Activated CD8-positive, alpha-beta memory T cell treated with anti-CD3 and anti-CD28 coated beads for 4 hours (primary cell): ENCODE data around the gene MAP4K1.

Source experiments
- DNase-seq, 2 donors: peaks; one replicate each; pipeline ENCODE4 v3.0.0-alpha.2; 2020; ENCODE audit warnings: low read depth in 2 of 2

Gene MAP4K1

DNA sequence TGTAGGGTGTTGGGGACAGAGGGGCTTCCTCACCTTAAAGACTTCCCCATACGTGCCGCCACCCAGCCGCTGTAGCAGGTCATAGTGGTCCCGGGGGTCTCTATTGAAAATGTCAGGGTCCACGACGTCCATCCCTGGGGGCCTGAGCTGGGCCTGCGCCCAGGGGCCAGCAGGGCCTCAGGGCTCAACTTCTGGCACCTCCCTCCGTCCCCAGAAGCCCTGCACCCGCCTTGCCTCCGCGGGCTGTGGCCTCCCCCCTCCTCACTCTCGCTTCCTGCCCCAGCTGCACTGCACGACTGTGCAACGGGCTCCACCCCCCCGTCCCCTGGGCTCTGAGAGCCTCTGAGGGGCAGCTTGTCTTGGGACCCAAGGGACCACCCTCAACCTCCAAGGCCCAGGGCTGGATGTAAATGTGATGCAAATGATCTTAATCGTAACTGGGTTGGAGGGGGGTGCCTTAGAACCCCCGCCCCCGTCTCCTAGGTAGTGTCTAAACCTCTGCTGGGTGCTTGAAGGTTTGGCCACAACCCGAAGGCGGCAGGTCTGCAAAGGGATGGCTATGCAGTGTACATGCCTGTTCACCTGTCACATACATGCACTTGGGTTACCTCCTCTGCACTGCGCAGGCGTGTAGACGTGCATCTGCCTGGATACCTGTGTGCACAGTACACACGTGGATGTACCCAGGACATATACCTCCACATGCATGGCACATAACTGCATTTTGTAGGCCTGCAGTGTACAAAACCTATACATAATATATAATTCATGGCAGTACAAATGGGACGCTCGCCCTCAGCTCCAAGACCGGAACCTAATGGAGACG is at the start of gene MAP4K1:
TSS of gene MAP4K1 (minus strand) at position 190 of the 826 bp plus-strand sequence. CDS start at position 132, 58 bp downstream.
- peak; percentile 30 to 45 for DNase-seq

DNA sequence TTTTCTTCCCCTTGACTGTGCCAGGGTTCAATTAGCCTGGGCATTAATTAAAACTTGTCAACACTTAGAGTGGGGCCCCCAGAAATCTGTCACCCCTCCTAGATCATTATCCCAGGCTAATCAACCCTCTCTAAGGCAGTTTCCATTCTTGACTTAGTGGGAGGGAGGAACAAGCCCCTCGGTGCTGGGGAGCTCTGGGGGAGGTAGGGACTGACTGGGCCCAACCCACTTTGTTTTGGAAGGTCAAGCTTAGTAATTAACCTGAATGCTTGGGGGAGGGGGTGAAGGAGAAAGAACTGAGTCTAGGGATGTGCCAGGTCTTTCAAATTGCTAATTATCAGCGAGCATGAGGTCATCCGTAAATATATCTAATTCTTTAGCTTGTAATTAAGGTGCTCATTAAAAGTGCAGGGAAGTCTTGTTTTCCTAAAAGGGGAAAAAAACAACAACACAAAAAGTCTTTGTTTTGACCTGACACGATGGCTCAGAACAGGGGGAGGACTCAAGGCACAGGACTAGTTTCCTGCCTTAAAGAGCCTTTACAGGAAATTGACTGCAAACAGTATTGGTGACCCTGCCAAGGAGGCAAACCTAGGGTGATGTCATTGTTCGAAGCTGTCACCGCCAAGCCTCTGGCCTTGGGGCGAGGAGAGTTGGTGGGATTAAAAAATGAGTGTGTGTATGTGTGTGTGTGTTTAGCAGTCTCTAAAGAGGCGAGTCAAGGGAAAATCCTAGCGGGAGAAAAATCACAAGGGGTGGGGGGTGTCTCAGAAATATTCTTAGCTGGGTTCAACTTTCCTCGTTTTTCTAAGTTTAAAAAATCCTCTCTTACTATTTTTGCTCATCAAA is 49.1 kb upstream of the MAP4K1 start:
- no peak for DNase-seq

- DNase-seq, result no peak
These were observed 48.4 kb upstream of the MAP4K1 start for GRCh38 chr19:38665950-38666662.

DNA sequence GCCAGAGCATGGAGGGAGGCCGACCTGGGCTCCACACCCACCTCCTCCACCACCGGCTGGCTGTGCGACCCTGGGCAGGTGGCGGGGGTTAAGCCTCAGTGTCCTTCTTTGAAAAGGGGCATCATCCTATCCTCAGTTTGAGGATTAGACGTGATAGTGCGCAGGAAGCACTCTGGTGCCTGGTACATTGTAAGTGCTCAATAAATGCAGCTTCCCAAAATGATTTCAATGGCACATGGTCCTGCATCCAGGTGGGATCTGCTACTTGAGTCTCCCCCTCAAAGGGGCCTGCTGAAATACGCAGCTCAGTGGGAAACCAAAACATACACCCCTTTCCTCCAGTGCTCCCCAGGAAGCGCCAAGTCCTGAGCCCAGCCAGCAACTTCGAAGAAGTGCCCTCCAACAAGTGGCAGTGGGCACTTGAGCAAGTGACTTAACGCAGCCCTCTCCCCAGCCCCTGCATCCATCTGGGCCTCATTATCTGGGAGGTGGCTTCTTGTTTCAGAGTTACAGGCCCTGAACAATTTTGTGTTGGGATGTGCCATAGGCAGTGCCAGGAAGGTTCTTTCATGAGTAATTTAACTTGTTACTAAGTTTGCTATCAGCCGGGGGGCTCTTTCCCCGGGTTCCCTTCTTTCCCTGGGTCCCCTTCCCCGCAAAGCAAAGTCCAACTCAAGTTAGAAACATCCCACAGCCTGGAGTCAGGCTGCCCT is 47.6 kb upstream of the MAP4K1 start:
- DNase-seq, result no peak

- DNase-seq, result no peak
These were observed 46.9 kb upstream of the MAP4K1 start for GRCh38 chr19:38664503-38665211.

GRCh38 chr19:38663957-38664502 is 46.3 kb upstream of the MAP4K1 start:
- DNase-seq, result no peak

GRCh38 chr19:38663156-38663651 is 45.5 kb upstream of the MAP4K1 start:
- no peak for DNase-seq

DNA sequence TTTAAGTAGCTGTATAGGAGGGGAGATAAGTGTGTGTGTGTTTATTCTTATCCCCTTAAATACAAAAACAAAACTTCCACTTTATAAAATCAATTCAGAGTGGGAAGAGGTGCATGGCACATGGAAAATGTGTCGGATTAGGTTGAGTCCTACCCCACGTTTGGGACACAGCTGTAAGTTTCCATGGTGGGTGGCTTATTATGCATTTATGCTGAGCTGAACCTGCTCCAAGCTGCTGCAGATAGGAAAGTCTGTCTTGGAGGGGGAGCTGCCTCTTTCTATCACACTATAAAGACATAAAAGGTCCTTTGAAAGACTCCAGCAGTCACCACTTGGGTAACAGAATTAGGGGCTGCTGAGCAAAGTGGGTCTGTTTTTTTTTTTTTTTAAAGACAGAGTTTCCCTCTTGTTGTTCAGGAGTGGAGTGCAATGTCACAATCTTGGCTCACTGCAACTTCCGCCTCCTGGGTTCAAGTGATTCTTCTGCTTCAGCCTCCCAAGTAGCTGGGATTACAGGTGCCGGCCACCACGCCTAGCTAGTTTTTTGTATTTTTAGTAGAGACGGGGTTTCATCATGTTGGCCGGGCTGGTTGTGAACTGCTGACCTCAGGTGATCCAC is 44.9 kb upstream of the MAP4K1 start:
- DNase-seq, result no peak

GRCh38 chr19:38661996-38662395 is 44.2 kb upstream of the MAP4K1 start:
- DNase-seq, result no peak

DNA sequence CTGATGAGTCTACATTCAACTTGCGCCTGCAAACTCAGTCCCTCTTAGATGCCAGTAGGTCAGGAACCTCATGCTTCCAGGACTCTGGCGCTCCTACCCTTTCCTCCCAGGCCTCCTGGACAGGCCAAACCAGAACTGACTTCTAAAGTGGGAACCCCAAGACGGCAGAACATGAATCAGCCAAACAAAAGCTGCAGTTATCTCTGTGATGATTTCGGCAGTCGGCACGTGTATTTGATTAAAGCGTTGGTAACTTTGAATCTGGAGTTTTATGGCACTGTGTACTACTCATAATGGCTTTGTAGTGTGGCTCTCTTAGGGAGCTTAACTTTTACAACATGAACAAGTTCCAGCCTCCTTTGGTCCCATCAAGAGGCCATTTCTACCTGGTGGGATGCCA is 43.4 kb upstream of the MAP4K1 start:
- no peak for DNase-seq

- no peak for DNase-seq
These were observed 43.0 kb upstream of the MAP4K1 start for GRCh38 chr19:38660724-38661123.

DNA sequence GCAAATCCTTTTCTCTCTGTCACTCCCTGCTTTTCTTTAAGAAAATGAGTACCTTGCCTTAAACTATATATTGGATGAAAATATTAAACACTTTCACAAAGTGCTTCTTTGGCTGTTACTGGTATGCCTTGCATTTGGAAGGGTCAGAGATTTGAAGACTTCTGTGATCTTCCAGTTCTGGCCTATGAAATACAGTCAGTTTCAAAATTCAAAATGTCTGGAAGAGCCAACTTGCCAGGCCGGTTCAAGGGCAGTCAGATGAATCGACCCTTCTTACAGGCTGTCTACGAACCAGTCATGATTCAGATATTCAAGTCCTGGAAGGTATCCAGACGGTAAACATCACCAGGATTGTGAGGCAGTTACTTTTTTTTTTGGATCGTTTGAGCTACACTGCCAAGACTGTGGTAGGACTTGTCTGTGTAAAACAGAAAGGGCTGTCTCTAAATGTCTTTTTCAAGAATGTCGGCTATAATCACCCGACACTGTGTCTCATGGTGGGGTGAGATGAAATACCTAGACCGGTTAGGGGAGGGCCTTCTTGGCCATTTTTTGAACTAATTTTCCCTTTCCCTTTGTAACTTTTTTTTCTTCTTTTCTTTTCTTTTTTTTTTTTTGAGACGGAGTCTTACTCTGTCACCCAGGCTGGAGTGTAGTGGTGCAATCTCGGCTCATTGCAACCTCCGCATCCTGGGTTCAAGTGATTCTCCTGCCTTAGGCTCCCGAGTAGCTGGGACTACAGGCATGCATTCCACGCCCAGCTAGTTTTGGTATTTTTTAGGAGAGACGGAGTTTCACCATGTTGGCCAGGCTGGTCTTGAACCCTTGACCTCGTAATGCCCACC is 40.9 kb upstream of the MAP4K1 start:
- no peak for DNase-seq

- no peak for DNase-seq
These were observed 40.0 kb upstream of the MAP4K1 start for GRCh38 chr19:38657633-38658222.

DNA sequence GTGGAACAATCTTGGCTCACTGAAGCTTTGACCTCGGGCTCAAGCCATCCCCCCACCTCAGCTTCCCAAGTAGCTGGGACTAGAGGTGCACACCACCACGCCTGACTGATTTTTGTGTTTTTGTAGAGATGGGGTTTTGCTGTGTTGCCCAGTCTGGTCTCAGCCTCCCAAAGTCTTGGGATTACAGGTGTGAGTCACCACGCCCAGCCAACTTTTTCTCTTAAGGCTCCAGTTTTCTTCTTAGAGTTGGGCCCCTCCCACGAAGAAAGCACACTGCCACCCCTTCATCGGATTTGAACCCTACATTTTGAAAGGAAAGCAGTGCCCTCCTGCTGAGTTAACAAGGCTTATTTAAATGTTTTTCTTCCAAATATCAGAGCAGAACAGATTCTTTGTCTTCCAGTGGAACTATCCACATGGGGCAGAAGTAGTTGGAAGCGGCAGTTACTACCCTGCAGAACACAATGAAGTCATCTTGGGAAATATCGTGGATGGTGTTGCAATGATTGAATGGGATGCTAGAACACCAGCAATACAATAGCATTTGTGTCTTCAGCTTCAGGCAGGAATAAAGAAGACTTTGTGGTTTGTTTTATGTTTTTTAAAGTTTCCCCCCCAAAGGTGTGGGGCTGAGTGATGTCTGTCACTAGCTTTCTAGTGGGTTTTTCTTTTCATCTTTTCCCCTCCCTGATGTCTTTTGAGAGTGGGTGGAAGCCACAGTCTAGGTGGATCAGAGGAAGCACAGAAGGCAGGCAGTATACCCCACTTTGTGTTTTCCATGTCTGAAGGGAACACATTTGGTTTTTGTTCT is 38.6 kb upstream of the MAP4K1 start:
- DNase-seq, result no peak

DNA sequence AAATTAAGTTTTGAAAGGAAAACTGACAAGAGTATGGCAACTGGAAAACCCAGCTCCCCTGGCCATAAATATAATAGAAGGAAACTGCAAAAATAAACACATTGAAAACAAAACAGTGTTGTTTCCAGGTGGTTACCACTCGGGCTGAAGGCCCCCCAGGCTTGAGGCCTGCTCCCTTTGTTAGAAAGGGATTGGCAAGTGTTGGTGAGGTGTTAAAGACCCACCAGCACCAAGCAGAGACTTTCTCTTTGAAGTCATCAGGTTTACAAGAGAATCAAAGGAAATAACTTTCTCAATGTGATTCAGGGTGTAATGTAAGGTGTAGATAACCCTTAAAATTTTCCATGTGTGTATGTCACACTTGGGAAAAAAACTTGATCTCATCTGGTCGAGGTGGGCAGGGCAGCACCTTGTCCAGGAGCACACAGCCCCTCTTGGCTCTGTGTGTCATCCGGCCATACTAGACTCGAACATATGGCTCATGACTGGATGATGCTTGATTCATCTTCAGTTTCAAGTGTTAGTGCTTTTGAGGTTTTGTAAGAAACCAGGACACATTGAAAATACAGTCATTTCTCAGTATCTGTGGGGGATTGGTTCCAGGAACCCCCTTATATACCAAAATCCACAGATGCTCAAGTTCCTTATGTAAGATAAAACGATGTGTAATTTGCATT is 37.5 kb upstream of the MAP4K1 start:
- no peak for DNase-seq

DNA sequence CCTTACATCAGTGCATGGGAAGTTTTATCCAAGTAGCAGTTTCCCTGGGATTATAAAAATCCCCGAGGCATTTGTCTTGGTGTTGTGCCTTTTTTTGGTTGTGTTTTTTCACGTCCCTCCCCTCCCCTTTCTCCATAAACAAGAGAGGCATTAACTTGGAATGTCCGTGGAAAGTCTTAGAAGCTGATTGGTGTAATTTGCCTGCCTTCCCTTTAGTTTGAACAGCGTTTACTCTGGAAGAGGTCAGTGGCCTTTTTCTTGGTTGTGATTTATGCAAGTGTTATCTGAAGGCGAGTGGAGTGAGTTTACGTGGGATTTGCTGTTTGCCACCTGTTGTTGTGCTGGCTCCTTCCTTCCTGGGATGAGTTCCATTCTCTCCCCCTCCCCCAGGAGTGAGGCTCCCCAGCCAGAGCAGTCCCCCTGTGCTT is 36.9 kb upstream of the MAP4K1 start:
- no peak for DNase-seq

- no peak for DNase-seq
These were observed 35.3 kb upstream of the MAP4K1 start for GRCh38 chr19:38653028-38653571.
